RWPE1 (cell line): Measurements from ENCODE around the gene OLFML3.

Experiments
- CTCF ChIA-PET: fragments of 350-600 bp; sonication (Branson Sonifier 250); formaldehyde crosslinking; extraction: SDS; loops from one replicate; lab custom pipeline; 2021; lab: Yijun Ruan, JAX
- POLR2A ChIA-PET: fragments of 400-600 bp; formaldehyde crosslinking; extraction: SDS; loops from one replicate; lab custom pipeline; 2020; ENCODE audit warnings: antibody characterized with exemption; ENCODE audit not compliant: low non-redundant PET; lab: Yijun Ruan, JAX
- DNase-seq: peaks from one replicate; pipeline ENCODE4 v3.0.0; 2012; ENCODE audit warnings: low spot score
- H3K27ac ChIP-seq: fragments of 450-650 bp; 2 replicates; pipeline ENCODE4 v1.5.1; 2017
- CTCF ChIP-seq: fragments of 450-650 bp; conservative IDR thresholded peaks from 2 replicates; pipeline ENCODE4 v1.5.1; 2017; ENCODE audit warnings: low read depth, mild to moderate bottlenecking

Gene OLFML3

GRCh38 chr1:113986802-113987201, 7.5 kb downstream of the OLFML3 start:
- ChIA-PET CTCF (no interaction called here), POLR2A (no interaction called here)
- no peak for DNase-seq
- TF ChIP-seq CTCF = no peak
- H3K27ac ChIP-seq = no peak overlapping the region

- no peak for TF ChIP-seq CTCF
- DNase-seq = no peak
- no peak overlapping the region for H3K27ac ChIP-seq
- ChIA-PET CTCF (no interaction called here), POLR2A (no interaction called here)
Measured at GRCh38 chr1:113987259-113987658, 8.0 kb downstream of the OLFML3 start.

GRCh38 chr1:113990530-113990929, 11.3 kb downstream of the OLFML3 start:
- TF ChIP-seq CTCF = no peak
- no peak overlapping the region for H3K27ac ChIP-seq
- ChIA-PET POLR2A (no interaction called here), CTCF (no interaction called here)
- DNase-seq = no peak

- ChIA-PET POLR2A (no interaction called here), CTCF (no interaction called here)
- TF ChIP-seq CTCF = no peak
- no peak for DNase-seq
- H3K27ac ChIP-seq = no peak overlapping the region
Measured at GRCh38 chr1:113990961-113991360, 11.7 kb downstream of the OLFML3 start.

- POLR2A ChIA-PET = no interaction called here
- H3K27ac ChIP-seq = no peak overlapping the region
- DNase-seq = no peak
- TF ChIP-seq CTCF = no peak
- CTCF ChIA-PET = no interaction called here
Measured at GRCh38 chr1:113991467-113991997, 12.3 kb downstream of the OLFML3 start.

GRCh38 chr1:113993072-113993471, 13.8 kb downstream of the OLFML3 start:
- POLR2A ChIA-PET = no interaction called here
- no peak for DNase-seq
- no peak for TF ChIP-seq CTCF
- CTCF ChIA-PET = no interaction called here
- H3K27ac ChIP-seq = no peak overlapping the region

- no peak for DNase-seq
- POLR2A ChIA-PET = no interaction called here
- CTCF ChIA-PET = no interaction called here
- no peak for TF ChIP-seq CTCF
- H3K27ac ChIP-seq = no peak overlapping the region
Measured at GRCh38 chr1:113993766-113994165, 14.5 kb downstream of the OLFML3 start.
